ENCODE data around the gene ITFG2. TPM values are rescaled to one million over a fixed set of nuclear protein-coding genes. Genes with fewer than 3 reads are reported as not detected.

The ITFG2 gene
- total and polyA plus RNA-seq, 3 experiments from 2014 or later = 36.9 to 53.3 (median 39.3) TPM

DNA sequence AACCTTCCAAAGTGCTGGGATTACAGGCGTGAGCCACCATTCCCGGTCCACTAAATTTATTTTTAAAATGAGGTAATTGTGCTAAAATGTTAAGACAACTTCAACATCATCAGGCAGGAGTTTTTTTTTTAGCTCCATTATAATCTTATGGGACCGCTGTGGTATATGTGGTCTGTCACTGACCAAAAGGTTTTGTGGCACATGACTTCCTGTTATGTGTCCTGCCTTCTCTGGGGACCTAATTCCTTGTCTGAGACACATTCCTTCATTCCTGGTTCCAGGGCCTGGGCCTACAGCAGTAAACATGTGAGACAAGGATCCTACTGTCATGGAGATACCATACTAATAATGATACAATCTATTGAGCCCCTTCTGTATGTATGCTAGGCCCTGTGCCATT, 39.5 kb downstream of the ITFG2 start:
- Histone ChIP-seq H3K4me1 (ENCODE audit: insufficient read depth, low read length) (no peaks in the 10 kb centered on the region), H3K36me3 (ENCODE audit: insufficient read depth, low read length) (no peaks in the 10 kb centered on the region), H3K27ac (ENCODE audit: low read depth, low read length) (no peak overlapping the region), H3K27me3 (ENCODE audit: insufficient read depth, low read length, poor library complexity, severe bottlenecking) (no peaks in the 10 kb centered on the region), H3K9me3 (ENCODE audit: low read length) (no peaks in the 10 kb centered on the region), H3K4me3 (ENCODE audit: low read length) (no peak overlapping the region)
- no peak for DNase-seq
- Mint-ChIP-seq H3K27me3 (no peaks in the 10 kb centered on the region), H3K9me3 (no peaks in the 10 kb centered on the region), H3K4me3 (no peak overlapping the region), H3K36me3 (peaks cover 0 to 64% (median 8%) of the 10 kb centered on the region in 3 donors), H3K27ac (no peak overlapping the region), H3K4me1 (no peaks in the 10 kb centered on the region)
- CTCF ChIA-PET = interaction anchor here (1.0 kb wide), 1 partner anchor 93 kb away, joined by 3 read pairs; no protein-coding TSS in a partner anchor
- POLR2A ChIA-PET = no interaction called here

DNA sequence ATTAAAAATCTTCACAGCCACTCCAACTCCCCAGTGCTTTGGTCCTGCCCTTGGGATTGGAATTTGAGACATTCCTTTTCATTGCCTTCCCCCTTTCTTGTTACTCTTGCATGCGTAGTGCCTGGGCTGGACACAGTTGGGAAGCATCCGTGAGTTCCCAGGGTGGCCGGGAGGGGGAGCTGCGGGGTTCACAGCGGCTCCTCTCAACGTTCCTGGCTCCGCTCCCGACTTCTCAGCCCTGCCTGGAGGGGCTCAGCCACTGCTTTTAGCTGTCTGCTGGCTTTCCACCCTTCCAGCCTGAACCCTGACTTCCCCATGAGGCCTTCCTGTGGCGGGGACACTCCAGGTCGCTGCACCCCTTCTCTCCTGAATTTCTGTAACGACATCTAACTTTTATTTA, 41.2 kb downstream of the ITFG2 start:
- Histone ChIP-seq H3K4me1 (ENCODE audit: insufficient read depth, low read length) (no peaks in the 10 kb centered on the region), H3K27me3 (ENCODE audit: insufficient read depth, low read length, poor library complexity, severe bottlenecking) (no peaks in the 10 kb centered on the region), H3K9me3 (ENCODE audit: low read length) (no peaks in the 10 kb centered on the region), H3K36me3 (ENCODE audit: insufficient read depth, low read length) (no peaks in the 10 kb centered on the region), H3K4me3 (ENCODE audit: low read length) (no peak overlapping the region), H3K27ac (ENCODE audit: low read depth, low read length) (no peak overlapping the region)
- peak in 3 of 5 donors; percentile 7 to 17 (median 12) for DNase-seq
- peaks cover 0 to 64% (median 10%) of the 10 kb centered on the region in 3 donors for H3K36me3 Mint-ChIP-seq
- no peak overlapping the region for H3K27ac Mint-ChIP-seq
- ChIA-PET CTCF (interaction anchor here (1.3 kb wide), 1 partner anchor 16 kb away, joined by 3 read pairs; no protein-coding TSS in a partner anchor), POLR2A (no interaction called here)
- no peaks in the 10 kb centered on the region for H3K27me3 Mint-ChIP-seq
- no peaks in the 10 kb centered on the region for H3K9me3 Mint-ChIP-seq
- H3K4me3 Mint-ChIP-seq = no peak overlapping the region
- H3K4me1 Mint-ChIP-seq = no peaks in the 10 kb centered on the region

DNA sequence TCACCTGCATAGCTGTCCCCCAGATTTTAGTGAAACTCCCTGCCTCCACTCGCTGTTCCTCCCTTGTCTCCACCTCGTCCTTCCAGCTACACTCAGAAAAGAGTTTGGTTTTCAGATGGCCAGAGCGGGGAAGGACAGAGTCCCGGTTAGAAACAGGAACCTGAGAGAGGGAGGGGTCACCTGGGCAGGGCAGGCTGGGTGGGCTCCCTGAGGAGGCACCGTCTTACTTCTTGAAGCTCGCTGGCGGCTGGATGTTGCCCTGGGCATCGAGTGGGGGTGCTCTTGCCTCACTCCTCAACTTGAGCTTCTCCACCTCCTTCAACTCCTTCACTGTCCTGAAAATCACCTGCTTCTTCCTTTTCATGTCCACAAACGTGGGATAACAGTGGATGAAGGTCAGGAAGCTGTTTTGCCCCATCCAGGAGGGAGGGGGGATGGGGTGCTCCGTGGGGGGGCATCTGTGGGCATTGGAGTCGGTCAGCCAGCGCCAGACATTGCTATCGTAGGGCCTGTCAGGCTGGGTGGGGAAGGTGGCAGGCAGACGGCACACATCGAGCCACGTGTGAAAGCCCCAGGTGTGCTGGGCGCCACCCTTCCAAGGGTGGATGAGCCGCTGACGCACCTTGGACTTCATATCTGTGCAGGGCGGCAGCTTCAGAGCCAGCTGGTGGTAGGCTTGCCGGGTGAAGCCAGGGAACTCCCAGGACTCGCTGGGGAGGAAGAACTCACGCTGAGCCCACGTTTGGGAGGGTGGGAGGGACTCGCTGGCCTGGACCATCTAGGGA, 42.4 kb downstream of the ITFG2 start:
- Mint-ChIP-seq H3K4me3 (no peak overlapping the region), H3K27ac (peak overlapping the region in 1 of 8 donors; percentile 75), H3K36me3 (peaks cover 0 to 56% (median 8%) of the 10 kb centered on the region in 3 donors), H3K27me3 (no peaks in the 10 kb centered on the region), H3K9me3 (no peaks in the 10 kb centered on the region), H3K4me1 (no peaks in the 10 kb centered on the region)
- Histone ChIP-seq H3K4me1 (ENCODE audit: insufficient read depth, low read length) (no peaks in the 10 kb centered on the region), H3K4me3 (ENCODE audit: low read length) (no peak overlapping the region), H3K27me3 (ENCODE audit: insufficient read depth, low read length, poor library complexity, severe bottlenecking) (no peaks in the 10 kb centered on the region), H3K27ac (ENCODE audit: low read depth, low read length) (no peak overlapping the region), H3K9me3 (ENCODE audit: low read length) (no peaks in the 10 kb centered on the region), H3K36me3 (ENCODE audit: insufficient read depth, low read length) (no peaks in the 10 kb centered on the region)
- CTCF ChIA-PET = interaction anchor here (1.3 kb wide), 1 partner anchor 17 kb away, joined by 3 read pairs; no protein-coding TSS in a partner anchor
- no peak for DNase-seq
- POLR2A ChIA-PET = no interaction called here

DNA sequence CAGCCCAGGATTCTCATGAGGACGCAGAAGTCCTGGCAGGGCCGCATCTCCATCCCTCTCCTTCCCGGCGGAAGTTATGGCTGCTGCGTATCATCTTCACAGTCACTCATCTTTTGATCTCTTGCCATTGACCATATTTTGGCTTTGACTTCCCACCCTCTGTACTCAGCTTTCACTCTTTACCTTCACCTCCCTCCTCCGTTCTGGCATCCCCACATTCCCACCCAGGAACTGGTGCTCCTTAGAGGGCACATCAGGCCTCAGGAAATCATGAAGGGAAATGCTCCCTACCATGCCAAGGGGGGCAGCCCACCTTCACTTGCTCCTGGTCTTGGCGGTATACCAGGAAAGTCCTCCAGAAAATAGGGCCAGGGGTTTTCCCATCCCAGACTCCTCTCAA, 43.1 kb downstream of the ITFG2 start:
- H3K27ac ChIP-seq (ENCODE audit: low read depth, low read length) = no peak overlapping the region
- Mint-ChIP-seq H3K36me3 (peaks cover 0 to 55% (median 8%) of the 10 kb centered on the region in 3 donors), H3K27ac (peak overlapping the region in 1 of 8 donors; percentile 57), H3K27me3 (no peaks in the 10 kb centered on the region), H3K4me3 (no peak overlapping the region), H3K4me1 (no peaks in the 10 kb centered on the region), H3K9me3 (no peaks in the 10 kb centered on the region)
- ChIA-PET CTCF (no interaction called here), POLR2A (no interaction called here)
- no peak overlapping the region for H3K4me3 ChIP-seq (ENCODE audit: low read length)
- H3K9me3 ChIP-seq (ENCODE audit: low read length) = no peaks in the 10 kb centered on the region
- H3K4me1 ChIP-seq (ENCODE audit: insufficient read depth, low read length) = no peaks in the 10 kb centered on the region
- no peaks in the 10 kb centered on the region for H3K36me3 ChIP-seq (ENCODE audit: insufficient read depth, low read length)
- no peak for DNase-seq
- H3K27me3 ChIP-seq (ENCODE audit: insufficient read depth, low read length, poor library complexity, severe bottlenecking) = no peaks in the 10 kb centered on the region

DNA sequence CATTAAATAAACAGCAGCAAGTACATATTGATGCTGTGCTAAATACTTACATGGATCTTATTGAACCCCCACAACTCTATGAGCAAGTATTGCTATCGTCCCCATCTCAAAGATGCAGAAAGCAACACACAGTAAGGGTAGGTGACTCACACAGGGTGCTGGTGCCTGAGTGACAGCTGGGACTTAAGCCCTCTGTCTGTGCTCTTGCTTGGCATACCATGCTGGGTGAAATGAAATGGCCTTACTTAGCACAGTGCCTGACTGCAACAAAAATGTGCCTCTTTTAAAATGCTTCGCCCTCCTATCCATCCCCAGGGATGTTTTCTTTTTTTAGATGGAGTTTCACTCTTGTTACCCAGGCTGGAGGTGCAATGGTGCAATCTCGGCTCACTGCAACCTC, 43.6 kb downstream of the ITFG2 start:
- Mint-ChIP-seq H3K4me1 (no peaks in the 10 kb centered on the region), H3K36me3 (peaks cover 0 to 54% (median 8%) of the 10 kb centered on the region in 3 donors), H3K27me3 (no peaks in the 10 kb centered on the region), H3K4me3 (no peak overlapping the region), H3K9me3 (no peaks in the 10 kb centered on the region), H3K27ac (peak overlapping the region in 5 of 8 donors; percentile 23 to 63 (median 32))
- Histone ChIP-seq H3K4me1 (ENCODE audit: insufficient read depth, low read length) (no peaks in the 10 kb centered on the region), H3K27ac (ENCODE audit: low read depth, low read length) (no peak overlapping the region), H3K9me3 (ENCODE audit: low read length) (no peaks in the 10 kb centered on the region), H3K36me3 (ENCODE audit: insufficient read depth, low read length) (no peaks in the 10 kb centered on the region), H3K4me3 (ENCODE audit: low read length) (no peak overlapping the region), H3K27me3 (ENCODE audit: insufficient read depth, low read length, poor library complexity, severe bottlenecking) (no peaks in the 10 kb centered on the region)
- POLR2A ChIA-PET = no interaction called here
- no peak for DNase-seq
- CTCF ChIA-PET = no interaction called here

DNA sequence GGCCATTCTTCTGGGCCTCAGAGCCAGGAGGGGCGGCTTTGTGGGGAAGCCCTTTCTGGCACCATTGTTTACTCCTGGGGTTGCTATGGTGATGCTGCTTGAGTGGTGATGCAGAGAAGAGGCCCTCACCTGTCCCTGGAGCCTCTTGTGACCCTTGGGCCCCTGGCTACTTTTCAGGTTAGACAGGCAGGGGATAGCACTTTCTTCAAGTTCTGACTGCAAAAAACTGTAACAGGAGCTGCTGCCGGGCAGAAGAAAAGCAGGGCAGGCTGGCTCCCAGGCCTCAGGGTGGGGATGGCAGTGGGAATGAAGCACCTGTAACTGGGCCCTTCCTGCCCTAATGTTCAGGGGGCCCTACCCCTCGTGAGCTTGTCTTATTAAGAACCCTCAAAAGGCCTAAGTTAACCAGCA, 44.6 kb downstream of the ITFG2 start, which contains the start of gene TEX52:
Gene TEX52 (minus strand): TSS at position 19 of the 411 bp plus-strand sequence. CDS start 13 bp downstream, at position 6.
- no peaks in the 10 kb centered on the region for H3K4me1 Mint-ChIP-seq
- H3K9me3 Mint-ChIP-seq = no peaks in the 10 kb centered on the region
- H3K9me3 ChIP-seq (ENCODE audit: low read length) = no peaks in the 10 kb centered on the region
- H3K27ac Mint-ChIP-seq = peak within 1 kb of the TSS in 5 of 8 donors; percentile 23 to 63 (median 32)
- H3K36me3 ChIP-seq (ENCODE audit: insufficient read depth, low read length) = no peaks in the 10 kb centered on the region
- no peaks in the 10 kb centered on the region for H3K27me3 ChIP-seq (ENCODE audit: insufficient read depth, low read length, poor library complexity, severe bottlenecking)
- no peaks in the 10 kb centered on the region for H3K4me1 ChIP-seq (ENCODE audit: insufficient read depth, low read length)
- POLR2A ChIA-PET = no interaction called here
- CTCF ChIA-PET = interaction anchor here (0.9 kb wide), 1 partner anchor 19 kb away, joined by 3 read pairs; no protein-coding TSS in a partner anchor
- no peaks in the 10 kb centered on the region for H3K27me3 Mint-ChIP-seq
- H3K27ac ChIP-seq (ENCODE audit: low read depth, low read length) = no peak within 1 kb of the TSS
- H3K4me3 ChIP-seq (ENCODE audit: low read length) = no peak within 1 kb of the TSS
- DNase-seq = no peak
- H3K36me3 Mint-ChIP-seq = peaks cover 0 to 52% (median 5%) of the 10 kb centered on the region in 3 donors
- H3K4me3 Mint-ChIP-seq = no peak within 1 kb of the TSS

DNA sequence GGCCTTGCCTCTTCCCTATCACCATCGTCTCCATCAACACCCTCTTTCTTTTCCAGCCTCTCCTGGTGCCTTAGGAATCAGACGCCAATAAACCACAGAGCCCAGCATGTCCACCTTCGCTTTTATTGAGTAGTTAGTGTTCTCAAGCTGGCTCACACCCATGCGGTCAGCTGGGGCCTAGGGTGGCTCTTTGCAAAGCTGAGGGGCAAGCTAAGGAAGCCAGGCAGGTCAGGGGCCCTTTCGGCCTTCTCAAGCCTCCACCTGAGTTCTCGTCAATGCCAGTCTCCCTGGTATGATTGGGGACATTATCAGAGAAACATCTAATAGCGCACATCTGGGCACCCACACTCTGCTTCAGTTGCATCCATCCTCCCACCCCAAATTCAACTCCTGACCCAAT, 45.1 kb downstream of the ITFG2 start:
- Mint-ChIP-seq H3K4me1 (no peaks in the 10 kb centered on the region), H3K4me3 (no peak overlapping the region), H3K27ac (peak overlapping the region in 1 of 8 donors; percentile 17), H3K27me3 (no peaks in the 10 kb centered on the region), H3K36me3 (peaks cover 0 to 50% (median 4%) of the 10 kb centered on the region in 3 donors), H3K9me3 (no peaks in the 10 kb centered on the region)
- ChIA-PET POLR2A (no interaction called here), CTCF (interaction anchor here (0.9 kb wide), 1 partner anchor 18 kb away, joined by 3 read pairs; no protein-coding TSS in a partner anchor)
- H3K27ac ChIP-seq (ENCODE audit: low read depth, low read length) = no peak overlapping the region
- no peaks in the 10 kb centered on the region for H3K36me3 ChIP-seq (ENCODE audit: insufficient read depth, low read length)
- no peak for DNase-seq
- H3K4me3 ChIP-seq (ENCODE audit: low read length) = no peak overlapping the region
- H3K27me3 ChIP-seq (ENCODE audit: insufficient read depth, low read length, poor library complexity, severe bottlenecking) = no peaks in the 10 kb centered on the region
- H3K9me3 ChIP-seq (ENCODE audit: low read length) = no peaks in the 10 kb centered on the region
- no peaks in the 10 kb centered on the region for H3K4me1 ChIP-seq (ENCODE audit: insufficient read depth, low read length)

DNA sequence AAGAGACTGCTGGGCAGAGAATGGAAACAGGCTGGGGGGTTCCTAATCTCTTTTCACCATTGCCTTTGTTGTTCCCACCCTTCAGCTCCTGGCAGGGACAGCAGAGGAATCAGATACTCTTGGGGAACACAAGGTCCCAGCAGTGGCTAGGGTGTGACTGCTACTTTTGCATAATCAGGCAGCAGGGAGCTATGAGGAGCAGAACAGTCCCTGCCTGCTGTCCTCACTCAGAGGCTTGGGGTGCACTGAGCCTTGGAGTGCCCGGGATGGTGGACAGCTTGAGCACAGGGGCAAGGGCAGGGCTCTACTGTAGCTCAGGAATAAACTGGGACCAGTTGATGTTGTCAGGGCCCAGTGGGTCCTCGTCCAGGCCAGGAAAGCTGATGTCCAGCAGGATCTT, 45.9 kb downstream of the ITFG2 start:
- peaks cover 0 to 48% (median 4%) of the 10 kb centered on the region in 3 donors for H3K36me3 Mint-ChIP-seq
- H3K4me1 ChIP-seq (ENCODE audit: insufficient read depth, low read length) = no peaks in the 10 kb centered on the region
- POLR2A ChIA-PET = no interaction called here
- H3K27ac Mint-ChIP-seq = peak overlapping the region in 3 of 8 donors; percentile 9 to 91 (median 15)
- no peaks in the 10 kb centered on the region for H3K9me3 Mint-ChIP-seq
- no peaks in the 10 kb centered on the region for H3K9me3 ChIP-seq (ENCODE audit: low read length)
- H3K36me3 ChIP-seq (ENCODE audit: insufficient read depth, low read length) = no peaks in the 10 kb centered on the region
- no peaks in the 10 kb centered on the region for H3K27me3 ChIP-seq (ENCODE audit: insufficient read depth, low read length, poor library complexity, severe bottlenecking)
- DNase-seq = no peak
- H3K4me3 Mint-ChIP-seq = no peak overlapping the region
- no peaks in the 10 kb centered on the region for H3K27me3 Mint-ChIP-seq
- no peaks in the 10 kb centered on the region for H3K4me1 Mint-ChIP-seq
- CTCF ChIA-PET = no interaction called here
- H3K4me3 ChIP-seq (ENCODE audit: low read length) = no peak overlapping the region
- no peak overlapping the region for H3K27ac ChIP-seq (ENCODE audit: low read depth, low read length)

All from CD8-positive, alpha-beta memory T cell (primary cell).